Neural cell (in vitro differentiated cells): ENCODE results near the gene HSPA12A. TPM values are rescaled to one million over a fixed set of nuclear protein-coding genes. Genes with fewer than 3 reads are reported as not detected.

Source experiments
- H2AFZ ChIP-seq: fragments of 200-600, 300-800 bp; sonication (generic), shearing (Covaris generic); 2 replicates; pipeline ENCODE4 v1.6.0; 2014; ENCODE audit warnings: low read depth, mild to moderate bottlenecking, antibody characterized with exemption, low read length, moderate library complexity
- H3F3A ChIP-seq: fragments of 200-600 bp; shearing (Covaris generic); 2 replicates; pipeline ENCODE4 v1.6.1; 2016; ENCODE audit warnings: mild to moderate bottlenecking, moderate library complexity, mixed read lengths, antibody characterized with exemption, low read length; ENCODE audit not compliant: insufficient read depth, poor library complexity, severe bottlenecking
- H3K27ac ChIP-seq: fragments of 200-600, 300-800 bp; sonication (generic), shearing (Covaris generic); 2 replicates; pipeline ENCODE4 v1.5.1; 2014; ENCODE audit warnings: mild to moderate bottlenecking, low read length, moderate library complexity
- H3K27me3 ChIP-seq: fragments of 300-800, 200-600 bp; sonication (generic), shearing (Covaris generic); 2 replicates; pipeline ENCODE4 v1.6.0; 2014; ENCODE audit warnings: mild to moderate bottlenecking, low read depth, low read length, moderate library complexity; ENCODE audit not compliant: insufficient read depth
- H3K36me3 ChIP-seq: fragments of 300-800, 200-600 bp; sonication (generic), shearing (Covaris generic); 2 replicates; pipeline ENCODE4 v1.5.1; 2014; ENCODE audit warnings: mild to moderate bottlenecking, antibody characterized with exemption, low read length, moderate library complexity; ENCODE audit not compliant: insufficient read depth
- H3K4me2 ChIP-seq: fragments of 300-800, 200-600 bp; sonication (generic), shearing (Covaris generic); 2 replicates; pipeline ENCODE4 v1.6.0; 2014; ENCODE audit warnings: mild to moderate bottlenecking, low read length
- H3K4me3 ChIP-seq: fragments of 300-800, 200-600 bp; sonication (generic), shearing (Covaris generic); 2 replicates; pipeline ENCODE4 v1.5.1; 2014; ENCODE audit warnings: mild to moderate bottlenecking, low read length, moderate library complexity
- H3K79me2 ChIP-seq: fragments of 200-600 bp; shearing (Covaris generic); replicated peaks from 2 replicates; pipeline ENCODE4 v1.6.0; 2014; ENCODE audit warnings: mild to moderate bottlenecking, low read length, moderate library complexity; ENCODE audit not compliant: insufficient read depth
- H3K9ac ChIP-seq: fragments of 300-800, 200-600 bp; sonication (generic), shearing (Covaris generic); 2 replicates; pipeline ENCODE4 v1.6.1; 2016; ENCODE audit warnings: mild to moderate bottlenecking, low read length, mixed read lengths
- H3K9me2 ChIP-seq: fragments of 200-600 bp; shearing (Covaris generic); 2 replicates; pipeline ENCODE4 v1.6.1; 2016; ENCODE audit warnings: mild to moderate bottlenecking, low read length, mixed read lengths; ENCODE audit not compliant: insufficient read depth
- H3K9me3 ChIP-seq: fragments of 200-600, 300-800 bp; sonication (generic), shearing (Covaris generic); 2 replicates; pipeline ENCODE4 v1.6.1; 2016; ENCODE audit warnings: mild to moderate bottlenecking, mixed run types, low read length, moderate library complexity, mixed read lengths
- H4K20me1 ChIP-seq: fragments of 200-600 bp; shearing (Covaris generic); 2 replicates; pipeline ENCODE4 v1.6.1; 2016; ENCODE audit warnings: mild to moderate bottlenecking, mixed run types; ENCODE audit not compliant: insufficient read depth
- EP300 ChIP-seq: fragments of 450-650 bp; conservative IDR thresholded peaks from 2 replicates; pipeline ENCODE4 v1.6.1; 2014; ENCODE audit warnings: antibody characterized with exemption, mild to moderate bottlenecking, moderate library complexity; ENCODE audit not compliant: poor library complexity, severe bottlenecking
- EZH2 ChIP-seq: fragments of 200-600, 300-800 bp; shearing (Covaris generic), sonication (generic); IDR thresholded peaks from 2 replicates; pipeline ENCODE4 v1.6.1; 2014; ENCODE audit warnings: antibody characterized with exemption, low read length, borderline replicate concordance, mild to moderate bottlenecking; ENCODE audit not compliant: insufficient read depth, poor library complexity, severe bottlenecking
- MXI1 ChIP-seq: fragments of 450-650 bp; conservative IDR thresholded peaks from 2 replicates; pipeline ENCODE4 v1.6.1; 2014; ENCODE audit warnings: antibody characterized with exemption, mild to moderate bottlenecking; ENCODE audit not compliant: poor library complexity, severe bottlenecking
- POLR2AphosphoS5 ChIP-seq: IDR thresholded peaks from 2 replicates; pipeline ENCODE4 v1.6.1; 2012
- RAD21 ChIP-seq: fragments of 450-650 bp; conservative IDR thresholded peaks from 2 replicates; pipeline ENCODE4 v1.6.1; 2014; ENCODE audit warnings: antibody characterized with exemption, mild to moderate bottlenecking, moderate library complexity
- SMC3 ChIP-seq: fragments of 450-650 bp; conservative IDR thresholded peaks from 2 replicates; pipeline ENCODE4 v1.6.1; 2014; ENCODE audit warnings: antibody characterized with exemption, mild to moderate bottlenecking, moderate library complexity; ENCODE audit not compliant: poor library complexity
- TAF1 ChIP-seq: IDR thresholded peaks from 2 replicates; pipeline ENCODE4 v1.6.1; 2012; ENCODE audit warnings: low read depth
- polyA plus RNA-seq: library from polyadenylated mRNA; depleted of rRNA; stranded (reverse); fragments of >200 nt; gene quantifications from 2 replicates; pipeline ENCODE4 v1.2.3, GENCODE V29; 2014
- TF ChIP-seq, protein P1 (sequence below): fragments of 450-650 bp; IDR thresholded peaks from 2 replicates; pipeline ENCODE4 v1.5.1; 2014; ENCODE audit warnings: antibody characterized with exemption, mild to moderate bottlenecking, moderate library complexity; ENCODE audit not compliant: poor library complexity, severe bottlenecking
- TF ChIP-seq, protein P2 (sequence below): IDR thresholded peaks from 2 replicates; pipeline ENCODE4 v1.6.1; 2012; ENCODE audit warnings: borderline replicate concordance

The HSPA12A gene
- polyA plus RNA-seq, 1 donor from 2014 or later: 5.9 TPM

DNA sequence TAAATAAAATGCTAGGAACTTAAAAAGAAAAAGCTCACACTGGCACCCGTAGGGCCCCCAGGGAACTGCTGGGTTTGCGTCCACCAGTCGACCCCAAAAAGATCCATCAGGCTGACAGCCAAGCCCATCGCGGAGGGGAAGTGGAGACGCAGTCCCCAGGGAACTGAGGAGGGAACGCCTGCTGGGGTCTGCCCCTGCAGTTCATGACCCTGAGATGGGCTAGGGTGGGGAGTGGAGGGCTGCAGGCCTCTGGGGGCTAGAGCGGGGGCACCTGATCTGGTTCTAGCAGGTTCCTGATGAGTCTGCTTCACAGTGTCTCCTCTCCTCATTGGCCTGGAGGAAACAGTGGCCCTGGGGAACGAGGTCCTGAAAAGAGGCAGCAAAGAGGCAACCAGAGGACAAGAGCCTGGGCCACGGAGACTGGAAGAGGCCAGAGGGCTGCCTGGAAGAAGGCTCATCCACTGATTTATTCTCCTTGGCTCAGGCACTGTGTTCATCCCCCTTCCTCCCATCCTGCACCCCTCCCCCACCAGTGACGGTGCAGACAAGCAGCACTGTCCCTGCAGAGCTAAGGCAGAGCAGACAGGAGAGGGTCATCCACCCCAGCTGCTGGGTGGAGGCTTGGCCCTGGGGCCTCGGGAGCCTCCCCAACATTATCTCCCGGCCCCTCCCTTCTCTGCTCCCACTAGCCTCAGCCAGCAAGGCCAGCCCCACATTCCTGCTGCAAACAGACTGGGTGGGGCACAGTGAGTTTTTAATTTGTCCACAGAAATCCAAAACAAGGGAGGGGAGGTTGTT lies 24.7 kb upstream of the HSPA12A start:
- no peak for TF ChIP-seq EZH2
- TF ChIP-seq POLR2AphosphoS5: no peak
- TF ChIP-seq, protein P1, sequence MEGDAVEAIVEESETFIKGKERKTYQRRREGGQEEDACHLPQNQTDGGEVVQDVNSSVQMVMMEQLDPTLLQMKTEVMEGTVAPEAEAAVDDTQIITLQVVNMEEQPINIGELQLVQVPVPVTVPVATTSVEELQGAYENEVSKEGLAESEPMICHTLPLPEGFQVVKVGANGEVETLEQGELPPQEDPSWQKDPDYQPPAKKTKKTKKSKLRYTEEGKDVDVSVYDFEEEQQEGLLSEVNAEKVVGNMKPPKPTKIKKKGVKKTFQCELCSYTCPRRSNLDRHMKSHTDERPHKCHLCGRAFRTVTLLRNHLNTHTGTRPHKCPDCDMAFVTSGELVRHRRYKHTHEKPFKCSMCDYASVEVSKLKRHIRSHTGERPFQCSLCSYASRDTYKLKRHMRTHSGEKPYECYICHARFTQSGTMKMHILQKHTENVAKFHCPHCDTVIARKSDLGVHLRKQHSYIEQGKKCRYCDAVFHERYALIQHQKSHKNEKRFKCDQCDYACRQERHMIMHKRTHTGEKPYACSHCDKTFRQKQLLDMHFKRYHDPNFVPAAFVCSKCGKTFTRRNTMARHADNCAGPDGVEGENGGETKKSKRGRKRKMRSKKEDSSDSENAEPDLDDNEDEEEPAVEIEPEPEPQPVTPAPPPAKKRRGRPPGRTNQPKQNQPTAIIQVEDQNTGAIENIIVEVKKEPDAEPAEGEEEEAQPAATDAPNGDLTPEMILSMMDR: no peak
- TF ChIP-seq TAF1: no peak
- TF ChIP-seq MXI1: no peak
- TF ChIP-seq RAD21: no peak
- no peak for TF ChIP-seq SMC3
- TF ChIP-seq, protein P2, sequence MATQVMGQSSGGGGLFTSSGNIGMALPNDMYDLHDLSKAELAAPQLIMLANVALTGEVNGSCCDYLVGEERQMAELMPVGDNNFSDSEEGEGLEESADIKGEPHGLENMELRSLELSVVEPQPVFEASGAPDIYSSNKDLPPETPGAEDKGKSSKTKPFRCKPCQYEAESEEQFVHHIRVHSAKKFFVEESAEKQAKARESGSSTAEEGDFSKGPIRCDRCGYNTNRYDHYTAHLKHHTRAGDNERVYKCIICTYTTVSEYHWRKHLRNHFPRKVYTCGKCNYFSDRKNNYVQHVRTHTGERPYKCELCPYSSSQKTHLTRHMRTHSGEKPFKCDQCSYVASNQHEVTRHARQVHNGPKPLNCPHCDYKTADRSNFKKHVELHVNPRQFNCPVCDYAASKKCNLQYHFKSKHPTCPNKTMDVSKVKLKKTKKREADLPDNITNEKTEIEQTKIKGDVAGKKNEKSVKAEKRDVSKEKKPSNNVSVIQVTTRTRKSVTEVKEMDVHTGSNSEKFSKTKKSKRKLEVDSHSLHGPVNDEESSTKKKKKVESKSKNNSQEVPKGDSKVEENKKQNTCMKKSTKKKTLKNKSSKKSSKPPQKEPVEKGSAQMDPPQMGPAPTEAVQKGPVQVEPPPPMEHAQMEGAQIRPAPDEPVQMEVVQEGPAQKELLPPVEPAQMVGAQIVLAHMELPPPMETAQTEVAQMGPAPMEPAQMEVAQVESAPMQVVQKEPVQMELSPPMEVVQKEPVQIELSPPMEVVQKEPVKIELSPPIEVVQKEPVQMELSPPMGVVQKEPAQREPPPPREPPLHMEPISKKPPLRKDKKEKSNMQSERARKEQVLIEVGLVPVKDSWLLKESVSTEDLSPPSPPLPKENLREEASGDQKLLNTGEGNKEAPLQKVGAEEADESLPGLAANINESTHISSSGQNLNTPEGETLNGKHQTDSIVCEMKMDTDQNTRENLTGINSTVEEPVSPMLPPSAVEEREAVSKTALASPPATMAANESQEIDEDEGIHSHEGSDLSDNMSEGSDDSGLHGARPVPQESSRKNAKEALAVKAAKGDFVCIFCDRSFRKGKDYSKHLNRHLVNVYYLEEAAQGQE: no peak
- no peak for TF ChIP-seq EP300
- H3K9me2 ChIP-seq: no peaks in the 10 kb centered on the region
- no peaks in the 10 kb centered on the region for H3F3A ChIP-seq
- H4K20me1 ChIP-seq: no peaks in the 10 kb centered on the region
- no peaks in the 10 kb centered on the region for H3K9me3 ChIP-seq
- H3K9ac ChIP-seq: no peak overlapping the region
- no peaks in the 10 kb centered on the region for H3K36me3 ChIP-seq
- H3K27me3 ChIP-seq: no peaks in the 10 kb centered on the region
- no peak overlapping the region for H2AFZ ChIP-seq
- no peak overlapping the region for H3K4me3 ChIP-seq
- H3K4me2 ChIP-seq: no peak overlapping the region
- H3K27ac ChIP-seq: no peak overlapping the region
- no peaks in the 10 kb centered on the region for H3K79me2 ChIP-seq

DNA sequence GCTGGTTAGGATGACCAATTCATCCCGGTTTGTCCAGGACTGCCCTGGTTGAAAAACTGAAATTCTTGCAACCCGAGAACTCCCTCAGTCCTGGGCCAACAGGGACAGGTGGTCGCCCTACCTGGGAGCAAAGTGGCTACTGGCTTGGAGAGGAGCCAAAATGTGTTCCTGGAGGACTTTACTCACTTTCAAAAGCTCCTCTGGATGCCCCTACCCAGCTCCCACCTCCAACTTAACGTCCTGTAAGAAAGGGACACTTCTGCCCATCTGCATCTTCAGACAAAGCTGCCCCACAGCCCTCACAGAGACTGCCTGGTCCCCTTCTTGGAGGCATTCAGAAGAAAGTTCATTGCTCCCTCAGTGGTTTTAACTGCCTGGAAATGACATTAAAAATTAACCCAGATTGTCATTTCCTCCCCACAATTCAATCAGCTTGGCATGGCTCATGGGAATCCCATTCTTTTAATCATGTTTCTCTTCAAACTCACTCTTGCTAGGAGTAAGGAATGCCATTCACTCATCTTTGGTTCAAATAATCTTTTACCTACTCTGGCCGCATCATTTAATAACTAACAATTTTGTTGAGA lies 24.0 kb upstream of the HSPA12A start:
- H3K9me2 ChIP-seq: no peaks in the 10 kb centered on the region
- TF ChIP-seq POLR2AphosphoS5: no peak
- no peak for TF ChIP-seq MXI1
- TF ChIP-seq EP300: no peak
- TF ChIP-seq TAF1: no peak
- TF ChIP-seq, protein P1: no peak
- TF ChIP-seq RAD21: no peak
- TF ChIP-seq EZH2: no peak
- TF ChIP-seq, protein P2: no peak
- TF ChIP-seq SMC3: no peak
- no peaks in the 10 kb centered on the region for H3K79me2 ChIP-seq
- no peak overlapping the region for H3K4me3 ChIP-seq
- no peaks in the 10 kb centered on the region for H3F3A ChIP-seq
- no peaks in the 10 kb centered on the region for H3K9me3 ChIP-seq
- H3K36me3 ChIP-seq: no peaks in the 10 kb centered on the region
- H3K27ac ChIP-seq: no peak overlapping the region
- no peak overlapping the region for H2AFZ ChIP-seq
- H3K27me3 ChIP-seq: no peaks in the 10 kb centered on the region
- no peak overlapping the region for H3K9ac ChIP-seq
- H4K20me1 ChIP-seq: no peaks in the 10 kb centered on the region
- H3K4me2 ChIP-seq: no peak overlapping the region
